Osteoblast (primary cell): ENCODE results near the gene GPR143. TPM values are rescaled to one million over a fixed set of nuclear protein-coding genes. Genes with fewer than 3 reads are reported as not detected.

Experiments used
- DNase-seq: peaks from one replicate; pipeline ENCODE4 v3.0.0; 2011; ENCODE audit warnings: low spot score, mixed read lengths; ENCODE audit not compliant: insufficient read length; ENCODE audit errors: missing footprints
- H2AFZ ChIP-seq: 2 replicates; pipeline ENCODE4 v1.6.0; 2011; ENCODE audit warnings: mild to moderate bottlenecking, low read length
- H3K27ac ChIP-seq: 2 replicates; pipeline ENCODE4 v1.5.1; 2011; ENCODE audit warnings: mild to moderate bottlenecking, low read depth, low read length, moderate library complexity
- H3K27me3 ChIP-seq: 2 replicates; pipeline ENCODE4 v1.6.0; 2012; ENCODE audit warnings: mild to moderate bottlenecking, control low read depth, inconsistent platforms, low read length, moderate library complexity; ENCODE audit not compliant: insufficient read depth
- H3K36me3 ChIP-seq: 2 replicates; pipeline ENCODE4 v1.5.1; 2011; ENCODE audit warnings: mild to moderate bottlenecking, low read length, control low read depth, moderate library complexity; ENCODE audit not compliant: insufficient read depth
- H3K4me1 ChIP-seq: 2 replicates; pipeline ENCODE4 v1.5.1; 2011; ENCODE audit warnings: mild to moderate bottlenecking, low read length, control low read depth, moderate library complexity; ENCODE audit not compliant: insufficient read depth
- H3K4me2 ChIP-seq: 2 replicates; pipeline ENCODE4 v1.6.0; 2011; ENCODE audit warnings: mild to moderate bottlenecking, low read length; ENCODE audit not compliant: insufficient read depth
- H3K4me3 ChIP-seq: fragments of 200-600 bp; sonication (generic); 3 replicates; pipeline ENCODE4 v1.5.1; 2012; ENCODE audit warnings: mild to moderate bottlenecking, low read length, inconsistent platforms; ENCODE audit not compliant: insufficient read depth
- H3K79me2 ChIP-seq: 2 replicates; pipeline ENCODE4 v1.6.0; 2012; ENCODE audit warnings: mild to moderate bottlenecking, low read length, control low read depth, inconsistent platforms; ENCODE audit not compliant: insufficient read depth
- H3K9me3 ChIP-seq: 2 replicates; pipeline ENCODE4 v1.5.1; 2011; ENCODE audit warnings: low read depth, low read length, control low read depth
- H4K20me1 ChIP-seq: 2 replicates; pipeline ENCODE4 v1.6.0; 2012; ENCODE audit warnings: mild to moderate bottlenecking, low read length, control low read depth; ENCODE audit not compliant: insufficient read depth
- CTCF ChIP-seq: IDR thresholded peaks from 2 replicates; pipeline ENCODE4 v1.5.1; 2011; ENCODE audit warnings: mild to moderate bottlenecking, low read depth, low read length, moderate library complexity; ENCODE audit errors: extremely low read depth
- total RNA-seq: library from RNA; depleted of rRNA; stranded (reverse); fragments of >200 nt; gene quantifications from 2 replicates; pipeline ENCODE4 v1.2.3, GENCODE V29; 2012

GPR143 gene
- total RNA-seq, 1 donor, result not detected

- Histone ChIP-seq H3K36me3 (no peaks in the 10 kb centered on the region), H2AFZ (no peak overlapping the region), H3K27ac (no peak overlapping the region), H3K4me2 (no peak overlapping the region), H3K79me2 (no peaks in the 10 kb centered on the region), H3K27me3 (no peaks in the 10 kb centered on the region), H3K4me1 (no peaks in the 10 kb centered on the region), H4K20me1 (no peaks in the 10 kb centered on the region), H3K4me3 (no peak overlapping the region), H3K9me3 (no peaks in the 10 kb centered on the region)
- DNase-seq, result no peak
- no peak for TF ChIP-seq CTCF
These were observed 82.8 kb downstream of the GPR143 start for GRCh38 chrX:9682861-9683260.

DNA sequence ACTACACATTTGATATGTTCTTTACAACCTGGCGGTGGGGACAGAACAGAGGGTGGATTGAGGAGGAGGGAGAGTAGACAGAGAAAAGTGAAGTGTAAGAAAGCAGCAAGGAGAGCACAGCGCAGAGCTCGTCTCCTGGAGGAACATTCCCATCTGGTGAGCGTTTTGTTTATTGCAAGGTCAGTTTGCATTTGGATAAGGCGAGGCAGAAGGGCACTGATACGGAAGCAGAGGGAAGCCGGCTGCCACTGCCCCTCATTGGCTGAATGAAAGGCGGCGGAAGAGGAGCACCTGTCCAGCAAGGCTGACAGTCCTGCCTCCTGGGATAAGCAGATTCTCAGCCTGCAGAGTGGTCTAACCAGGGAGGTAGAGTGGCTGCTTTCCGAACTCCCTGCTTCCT lies 83.2 kb downstream of the GPR143 start:
- Histone ChIP-seq H3K27ac (no peak overlapping the region), H3K9me3 (no peaks in the 10 kb centered on the region), H3K36me3 (no peaks in the 10 kb centered on the region), H4K20me1 (no peaks in the 10 kb centered on the region), H3K4me2 (no peak overlapping the region), H3K4me3 (no peak overlapping the region), H3K4me1 (no peaks in the 10 kb centered on the region), H3K79me2 (no peaks in the 10 kb centered on the region), H3K27me3 (no peaks in the 10 kb centered on the region), H2AFZ (no peak overlapping the region)
- no peak for DNase-seq
- TF ChIP-seq CTCF, result no peak

- DNase-seq, result no peak
- H3K27me3 ChIP-seq, result no peaks in the 10 kb centered on the region
These were observed 84.2 kb downstream of the GPR143 start for GRCh38 chrX:9681422-9681821.

DNA sequence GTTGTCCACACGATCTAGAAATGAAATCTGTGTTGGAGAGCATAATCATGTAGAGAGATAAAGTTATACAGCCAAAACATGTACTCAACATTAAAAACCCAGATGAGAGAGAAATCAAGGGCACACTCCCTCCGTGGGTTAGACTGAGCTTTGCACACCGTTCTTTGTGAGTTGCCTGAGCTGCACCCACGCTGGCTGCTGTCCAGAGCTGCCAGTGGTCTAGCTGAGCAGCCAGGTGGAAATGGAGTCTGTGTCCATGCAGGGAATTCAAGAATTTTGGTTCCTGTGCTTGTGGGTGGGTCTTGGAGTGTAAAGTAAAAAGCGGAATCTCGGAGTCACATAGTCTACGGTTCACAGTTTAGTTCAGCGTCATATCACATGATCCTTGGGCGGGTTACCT lies 84.6 kb downstream of the GPR143 start:
- Histone ChIP-seq H3K36me3 (no peaks in the 10 kb centered on the region), H3K4me1 (no peaks in the 10 kb centered on the region), H3K27ac (no peak overlapping the region), H2AFZ (no peak overlapping the region), H3K27me3 (no peaks in the 10 kb centered on the region), H3K79me2 (no peaks in the 10 kb centered on the region), H3K9me3 (no peaks in the 10 kb centered on the region), H3K4me2 (no peak overlapping the region), H3K4me3 (no peak overlapping the region), H4K20me1 (no peaks in the 10 kb centered on the region)
- no peak for DNase-seq
- no peak for TF ChIP-seq CTCF

More at GRCh38 chrX:9681422-9681821, 84.2 kb downstream of the GPR143 start:
- Histone ChIP-seq H3K4me1 (no peaks in the 10 kb centered on the region), H3K4me3 (no peak overlapping the region), H3K36me3 (no peaks in the 10 kb centered on the region), H3K27ac (no peak overlapping the region), H2AFZ (no peak overlapping the region), H4K20me1 (no peaks in the 10 kb centered on the region), H3K79me2 (no peaks in the 10 kb centered on the region), H3K9me3 (no peaks in the 10 kb centered on the region), H3K4me2 (no peak overlapping the region)
- no peak for TF ChIP-seq CTCF
